Suprapubic skin (tissue), 4 donors: Measurements from ENCODE around the gene PARD6B.

Experiments
- POLR2A ChIP-seq, 2 donors: fragments of 450-650 bp; IDR thresholded peaks; one replicate each; pipeline ENCODE4 v1.6.1; 2017; ENCODE audit warnings: antibody characterized with exemption in 2 of 2, mild to moderate bottlenecking in 2 of 2, moderate library complexity in 2 of 2
- POLR2AphosphoS5 ChIP-seq, 3 donors: sonication (generic); formaldehyde crosslinking; IDR thresholded peaks; one replicate each; pipeline ENCODE4 v1.6.1; 2017; ENCODE audit warnings: antibody characterized with exemption in 3 of 3

DNA sequence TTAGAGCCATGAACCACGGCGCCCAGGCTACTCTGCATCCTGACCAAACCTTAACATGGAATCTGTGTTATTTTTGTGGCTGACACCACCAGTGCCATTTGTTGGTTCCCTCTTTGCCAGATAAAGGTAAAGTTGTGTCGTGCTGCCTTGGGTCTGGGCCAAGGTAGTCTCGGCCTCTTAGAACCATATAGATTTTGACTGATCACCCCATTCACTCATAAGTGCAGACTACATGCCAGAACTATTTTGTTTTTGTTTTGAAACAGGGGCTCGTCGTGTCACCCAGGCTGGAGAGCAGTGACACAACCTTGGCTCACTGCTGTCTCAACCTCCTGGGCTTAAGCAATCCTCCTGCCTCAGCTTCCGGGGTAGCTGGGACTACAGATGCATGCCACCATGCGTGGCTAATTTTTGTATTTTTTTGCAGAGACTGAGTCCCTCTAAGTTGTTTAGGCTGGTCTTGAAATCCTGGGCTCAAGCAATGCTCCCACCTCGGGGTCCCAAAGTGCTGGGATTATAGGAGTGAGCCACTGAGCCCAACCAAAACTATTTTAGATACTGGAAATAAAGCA is 20.8 kb upstream of the PARD6B start:
- TF ChIP-seq POLR2AphosphoS5 (IDR thresholded peaks at IDR 0.05) (no peak), POLR2A (IDR thresholded peaks at IDR 0.05) (no peak)
